Left ventricle myocardium inferior (tissue), 1 donor: Measurements from ENCODE around the gene MFRP. TPM values are rescaled to one million over a fixed set of nuclear protein-coding genes. Genes with fewer than 3 reads are reported as not detected.

Experiments
- DNase-seq: peaks from one replicate; pipeline ENCODE4 v3.0.0-alpha.2; 2020
- H3K27ac ChIP-seq: fragments of 200-600 bp; replicated peaks from 2 replicates; pipeline ENCODE4 v1.8.0; 2021
- H3K27me3 ChIP-seq: fragments of 200-600 bp; 2 replicates; pipeline ENCODE4 v1.8.0; 2021; ENCODE audit warnings: low read depth
- H3K36me3 ChIP-seq: fragments of 200-600 bp; 2 replicates; pipeline ENCODE4 v1.8.0; 2021
- H3K4me1 ChIP-seq: fragments of 200-600 bp; 2 replicates; pipeline ENCODE4 v1.8.0; 2021
- H3K4me3 ChIP-seq: fragments of 200-600 bp; 2 replicates; pipeline ENCODE4 v1.8.0; 2021; ENCODE audit warnings: mild to moderate bottlenecking, moderate library complexity
- H3K9me3 ChIP-seq: fragments of 200-600 bp; replicated peaks from 2 replicates; pipeline ENCODE4 v1.8.0; 2021
- CTCF ChIP-seq: fragments of 200-600 bp; IDR thresholded peaks from 2 replicates; pipeline ENCODE4 v1.8.0; 2021; ENCODE audit warnings: antibody characterized with exemption, mild to moderate bottlenecking, borderline replicate concordance
- intact Hi-C: fragments of 100-400 bp; cut with micrococcal nuclease; formaldehyde crosslinking; loops from one replicate; pipeline ENCODE4 v1.11.0; 2022
- total RNA-seq: library from RNA; stranded (reverse); fragmentation: NEBNext Ultra II Directional; extraction: Animal tissue kit (Norgen Biotek cat#: 25700); gene quantifications from one replicate; pipeline ENCODE4 v1.2.1, GENCODE V29; 2021
- donor health status: DM: no; HTN: yes; CAD: no; lungs with severe emphysema.

Gene MFRP
- total RNA-seq, 1 donor from 2014 or later, result not detected

GRCh38 chr11:119329320-119329719 is 17.2 kb downstream of the MFRP start:
- Histone ChIP-seq H3K36me3 (no peaks in the 10 kb centered on the region), H3K27ac (no peak overlapping the region), H3K27me3 (no peaks in the 10 kb centered on the region), H3K4me3 (no peak overlapping the region), H3K4me1 (peaks cover 5% of the 10 kb centered on the region), H3K9me3 (no peaks in the 10 kb centered on the region)
- intact Hi-C loops, result no loop called here
- no peak for TF ChIP-seq CTCF
- no peak for DNase-seq

GRCh38 chr11:119324189-119324588 is 22.3 kb downstream of the MFRP start:
- intact Hi-C loops, result no loop called here
- no peak for TF ChIP-seq CTCF
- H3K27ac ChIP-seq, result no peak overlapping the region
- peaks cover 45% of the 10 kb centered on the region for H3K4me1 ChIP-seq
- H3K4me3 ChIP-seq, result no peak overlapping the region
- H3K36me3 ChIP-seq, result no peaks in the 10 kb centered on the region
- no peak for DNase-seq
- H3K9me3 ChIP-seq, result no peaks in the 10 kb centered on the region
- H3K27me3 ChIP-seq, result no peaks in the 10 kb centered on the region

GRCh38 chr11:119323532-119324033 is 22.9 kb downstream of the MFRP start:
- peak overlapping the region; percentile 92 for H3K27ac ChIP-seq
- DNase-seq, result peak; percentile 73
- intact Hi-C loops, result no loop called here
- H3K4me3 ChIP-seq, result no peak overlapping the region
- H3K27me3 ChIP-seq, result no peaks in the 10 kb centered on the region
- peaks cover 51% of the 10 kb centered on the region for H3K4me1 ChIP-seq
- no peaks in the 10 kb centered on the region for H3K9me3 ChIP-seq
- H3K36me3 ChIP-seq, result no peaks in the 10 kb centered on the region
- TF ChIP-seq CTCF, result peak; percentile 89

DNA sequence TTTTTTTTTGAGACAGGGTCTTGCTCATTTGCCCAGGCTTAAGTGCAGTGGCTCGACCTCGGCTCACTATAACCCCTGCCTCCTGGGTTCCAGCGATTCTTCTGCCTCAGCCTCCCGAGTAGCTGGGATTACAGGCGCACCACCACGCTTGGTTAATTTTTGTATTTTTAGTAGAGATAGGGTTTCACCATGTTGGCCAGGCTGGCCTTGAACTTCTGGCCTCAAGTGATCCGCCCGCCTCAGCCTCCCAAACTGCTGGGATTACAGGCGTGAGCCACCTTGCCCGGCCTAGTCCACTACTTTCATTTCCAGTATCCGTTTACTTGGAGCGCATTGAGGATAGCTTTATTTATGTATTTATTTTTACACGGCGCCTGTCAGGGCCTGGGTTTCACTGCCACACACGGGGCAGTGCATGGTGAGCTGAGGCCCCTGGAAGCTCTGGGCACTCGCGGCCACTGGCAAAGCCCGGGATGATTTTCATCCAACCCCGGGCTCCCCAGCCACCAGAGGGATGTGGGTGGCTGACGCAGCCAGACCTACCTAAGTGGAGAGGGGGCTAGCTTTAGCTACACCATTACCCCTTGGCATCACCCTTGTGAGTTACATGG is 23.5 kb downstream of the MFRP start:
- no peaks in the 10 kb centered on the region for H3K27me3 ChIP-seq
- no peak for DNase-seq
- H3K27ac ChIP-seq, result peak overlapping the region; percentile 92
- H3K4me1 ChIP-seq, result peaks cover 56% of the 10 kb centered on the region
- H3K9me3 ChIP-seq, result no peaks in the 10 kb centered on the region
- H3K4me3 ChIP-seq, result no peak overlapping the region
- intact Hi-C loops, result no loop called here
- no peaks in the 10 kb centered on the region for H3K36me3 ChIP-seq
- TF ChIP-seq CTCF, result no peak

DNA sequence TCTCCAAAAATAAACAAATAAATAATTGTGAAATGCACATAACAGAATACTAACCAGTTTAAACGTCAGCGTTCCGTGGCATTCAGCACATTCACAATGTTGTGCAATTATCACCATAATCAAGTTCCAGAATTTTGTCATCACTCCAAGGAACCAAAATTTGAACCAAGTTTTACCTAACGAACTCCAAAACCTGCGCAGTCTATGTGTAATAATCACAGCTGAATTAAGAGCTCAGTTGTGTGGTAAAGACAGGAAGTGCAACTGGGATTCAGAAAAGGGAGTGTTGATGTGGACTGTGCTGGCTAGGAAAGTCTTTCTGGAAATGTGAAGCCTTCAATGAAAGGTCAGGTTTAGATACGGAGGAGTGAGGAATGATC is 24.2 kb downstream of the MFRP start:
- Histone ChIP-seq H3K36me3 (no peaks in the 10 kb centered on the region), H3K4me3 (peak overlapping the region; percentile 68), H3K27me3 (no peaks in the 10 kb centered on the region), H3K27ac (peak overlapping the region; percentile 92), H3K9me3 (no peaks in the 10 kb centered on the region), H3K4me1 (peaks cover 63% of the 10 kb centered on the region)
- peak; percentile 18 for TF ChIP-seq CTCF
- intact Hi-C loops, result no loop called here
- DNase-seq, result no peak
